ENCODE results near the gene COL6A1.
"Not testable (repeated sequence)": the region's sequence is repeated elsewhere in the genome, so short reads cannot be mapped to it uniquely, and the experiment has no call there.

Gene COL6A1

DNA sequence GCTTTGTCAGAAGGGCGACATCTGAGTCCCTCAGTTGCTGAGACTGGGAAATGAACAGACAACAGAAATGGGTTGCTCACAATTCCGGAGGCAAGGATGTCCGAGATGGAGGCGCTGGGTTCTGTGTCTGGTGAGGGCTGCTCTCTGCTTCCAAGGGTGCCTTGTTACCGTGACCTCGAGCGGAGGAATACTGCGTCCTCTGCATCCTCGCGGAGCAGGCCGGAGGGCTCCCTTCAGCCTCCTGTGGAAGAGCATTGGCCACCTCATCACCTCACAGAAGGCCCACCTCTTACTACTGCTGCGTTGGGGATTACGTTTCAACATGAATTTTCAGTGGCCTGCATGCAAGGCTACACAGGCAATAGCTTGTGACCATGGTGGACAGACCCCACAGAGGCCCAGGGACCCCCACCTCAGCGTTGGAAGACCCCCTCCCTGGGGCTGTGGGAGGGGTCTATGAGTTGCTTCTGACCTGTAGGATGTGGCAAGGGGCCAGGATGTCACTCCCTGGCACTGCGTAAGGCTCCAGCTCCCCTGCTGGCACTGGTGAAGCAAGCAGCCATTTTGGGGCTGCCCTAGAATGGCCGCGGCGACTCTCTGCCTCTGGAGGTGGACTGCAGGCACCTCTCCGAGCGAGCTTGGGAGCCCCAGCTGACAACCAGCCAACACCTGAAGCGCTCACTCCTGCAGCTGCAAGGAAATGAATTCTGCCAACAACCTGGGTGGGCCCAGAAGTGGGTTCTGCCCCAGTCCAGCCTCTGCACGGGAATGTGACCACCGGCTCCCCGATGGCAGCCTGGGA is 36.3 kb upstream of the COL6A1 start:
- in situ Hi-C loops (cut with MboI; ENCODE audit: low sequenced_read_pairs): no loop called here

GRCh38 chr21:45945868-45946210 is 35.7 kb upstream of the COL6A1 start:
- in situ Hi-C loops (cut with MboI; ENCODE audit: low sequenced_read_pairs): no loop called here

GRCh38 chr21:45947296-45947695 is 34.3 kb upstream of the COL6A1 start:
- in situ Hi-C loops (cut with MboI; ENCODE audit: low sequenced_read_pairs): no loop called here

DNA sequence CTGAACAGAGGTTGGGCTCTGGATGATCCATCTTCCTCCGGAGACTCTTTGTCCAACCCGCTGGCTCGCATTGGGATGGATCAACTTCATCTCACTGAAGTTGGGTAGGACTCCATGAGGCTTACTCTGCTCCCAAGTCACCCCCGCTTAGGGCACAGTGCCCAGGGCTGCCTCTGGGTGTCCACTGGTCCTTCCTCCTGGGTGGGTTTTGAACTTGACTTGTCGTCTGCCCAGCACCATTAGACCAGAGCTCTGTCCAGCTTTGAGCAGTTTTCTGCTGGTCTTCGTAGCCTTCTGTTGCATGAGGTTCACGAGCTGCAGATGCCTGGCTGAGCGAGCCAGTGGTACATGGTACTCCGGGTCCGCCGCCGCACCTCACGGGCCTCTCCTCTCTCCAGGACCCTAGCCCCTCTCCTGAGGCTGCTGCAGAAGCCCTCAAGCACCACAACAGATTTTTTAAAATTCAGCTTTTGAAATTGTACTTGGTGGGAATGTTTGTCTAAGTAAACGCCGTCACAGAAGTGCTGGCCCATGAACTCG is 33.8 kb upstream of the COL6A1 start:
- in situ Hi-C loops (cut with MboI; ENCODE audit: low sequenced_read_pairs): no loop called here

DNA sequence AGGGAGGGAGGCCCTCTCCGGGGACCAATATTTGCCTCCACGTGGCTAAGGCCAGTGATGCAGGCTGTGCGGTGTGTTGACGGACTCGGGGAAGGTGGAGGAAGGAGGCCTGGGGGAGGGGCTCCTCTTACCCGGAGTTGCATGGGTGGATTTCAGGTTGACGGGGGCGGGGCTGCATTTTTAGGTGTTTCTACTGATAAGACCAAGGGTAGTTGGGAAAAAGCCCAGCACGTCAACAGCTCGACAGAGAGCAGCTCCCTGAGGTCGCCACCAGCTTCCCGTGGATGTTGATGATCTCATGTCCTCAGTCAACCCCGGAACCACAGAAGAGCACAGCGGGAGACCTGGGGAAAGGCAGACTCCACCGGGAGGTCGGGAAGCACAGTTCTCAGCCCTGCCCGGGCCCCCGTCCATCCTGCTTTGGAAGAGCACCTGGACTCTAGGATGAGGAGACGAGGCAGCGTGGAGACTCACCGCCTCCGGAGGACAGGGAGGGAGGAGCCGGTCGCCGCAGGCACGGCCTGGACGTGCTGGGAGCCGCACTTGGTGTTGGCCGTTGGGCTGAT is 32.9 kb upstream of the COL6A1 start:
- in situ Hi-C loops (cut with MboI; ENCODE audit: low sequenced_read_pairs): no loop called here

DNA sequence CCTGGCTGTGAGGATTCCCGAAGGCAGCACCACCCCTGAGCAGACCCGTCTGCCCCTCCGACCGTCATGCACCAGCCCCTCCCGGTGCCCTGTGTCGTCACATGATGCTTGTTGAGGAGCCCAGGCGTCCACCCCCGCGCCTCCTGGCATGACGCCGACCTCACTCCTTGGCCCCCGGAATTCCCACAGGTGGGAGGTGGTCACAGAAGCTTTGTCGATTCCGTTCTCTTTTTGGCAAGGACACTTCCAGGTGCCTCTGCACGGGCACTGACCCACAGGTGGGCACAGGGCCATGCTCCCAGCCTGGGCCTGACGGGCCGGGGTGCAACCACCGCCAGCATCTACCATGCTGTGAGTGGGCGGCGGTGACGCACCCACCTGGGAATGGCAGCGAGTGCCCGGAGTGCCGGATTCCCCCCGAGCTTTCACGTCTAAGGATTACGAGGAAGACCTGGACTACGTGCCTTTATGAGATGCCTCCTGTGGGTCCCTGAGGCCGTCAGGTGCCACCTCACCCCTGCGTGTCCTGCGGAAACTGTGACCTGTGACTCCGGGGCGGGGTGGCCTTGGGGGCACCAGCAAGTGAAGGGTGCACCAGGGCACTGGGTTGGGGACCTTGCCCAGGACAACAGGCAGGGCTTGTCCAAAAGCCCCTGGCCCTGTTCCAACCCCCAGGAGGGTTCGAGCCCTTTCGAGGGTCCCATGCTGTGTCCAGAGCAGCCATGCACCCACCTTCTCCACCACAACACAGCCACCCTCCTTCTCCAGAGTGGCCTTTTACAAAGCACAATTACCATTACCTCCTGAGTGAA is 31.4 kb upstream of the COL6A1 start:
- in situ Hi-C loops (cut with MboI; ENCODE audit: low sequenced_read_pairs): no loop called here

DNA sequence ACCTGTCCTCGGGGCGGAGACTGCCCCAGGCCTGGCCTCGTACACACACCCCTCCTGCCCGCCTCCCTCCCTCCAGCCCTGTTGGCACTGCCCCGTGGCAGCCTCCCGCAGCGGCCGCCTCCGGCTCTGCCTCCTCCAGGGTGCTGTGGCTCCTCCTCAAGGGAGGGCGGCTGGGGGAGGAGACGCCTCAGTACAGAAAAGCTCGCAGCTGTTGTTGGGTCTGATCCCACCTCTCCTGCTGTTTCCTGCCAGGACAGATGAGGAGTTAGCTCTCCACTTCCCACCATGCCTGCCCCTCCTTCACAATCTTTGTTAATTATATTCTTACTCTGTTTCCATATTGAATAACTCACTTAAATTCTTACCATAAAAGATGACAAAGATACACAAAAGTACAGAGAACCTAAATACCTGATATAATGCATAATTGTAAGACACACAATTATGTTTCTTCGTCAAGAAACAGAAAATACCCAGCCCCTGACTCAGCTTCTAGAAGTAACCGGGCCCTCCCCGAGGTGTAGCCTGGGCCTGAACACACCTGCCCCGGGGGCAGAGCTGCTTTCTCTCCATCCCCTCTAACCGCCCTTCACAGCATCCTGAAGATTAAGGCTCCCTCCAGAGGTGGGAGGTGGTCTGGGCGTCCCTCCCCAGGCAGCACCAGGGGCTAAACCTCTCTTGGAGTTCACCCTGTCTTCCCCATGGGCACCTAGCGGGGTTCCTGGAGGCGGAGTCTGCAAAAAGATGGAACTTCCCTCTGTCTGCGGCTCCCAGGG is 30.6 kb upstream of the COL6A1 start:
- in situ Hi-C loops (cut with MboI; ENCODE audit: low sequenced_read_pairs): no loop called here

DNA sequence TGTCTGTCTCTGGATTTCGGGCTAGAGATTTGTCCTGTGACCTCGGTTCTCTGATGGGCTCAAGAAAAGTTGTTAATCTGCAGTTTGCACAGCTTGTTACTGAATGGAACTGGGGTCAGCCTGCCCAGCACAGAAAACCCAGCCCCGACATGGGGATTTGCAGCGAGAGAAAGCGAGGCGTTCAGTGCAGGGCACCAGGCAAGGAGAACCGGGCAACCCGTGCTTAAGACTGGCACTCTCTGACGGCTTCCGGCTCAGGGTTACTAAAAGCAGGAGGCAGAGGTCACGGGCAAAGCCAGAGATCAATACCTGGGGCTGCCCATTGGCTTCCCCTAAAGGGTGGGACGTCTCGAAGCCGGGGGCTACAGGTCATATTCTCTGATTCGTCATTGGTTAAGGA is 29.9 kb upstream of the COL6A1 start:
- in situ Hi-C loops (cut with MboI; ENCODE audit: low sequenced_read_pairs): no loop called here

- in situ Hi-C loops (cut with MboI; ENCODE audit: low sequenced_read_pairs): not testable (repeated sequence)
Measured at GRCh38 chr21:45952527-45952926, 29.0 kb upstream of the COL6A1 start.

DNA sequence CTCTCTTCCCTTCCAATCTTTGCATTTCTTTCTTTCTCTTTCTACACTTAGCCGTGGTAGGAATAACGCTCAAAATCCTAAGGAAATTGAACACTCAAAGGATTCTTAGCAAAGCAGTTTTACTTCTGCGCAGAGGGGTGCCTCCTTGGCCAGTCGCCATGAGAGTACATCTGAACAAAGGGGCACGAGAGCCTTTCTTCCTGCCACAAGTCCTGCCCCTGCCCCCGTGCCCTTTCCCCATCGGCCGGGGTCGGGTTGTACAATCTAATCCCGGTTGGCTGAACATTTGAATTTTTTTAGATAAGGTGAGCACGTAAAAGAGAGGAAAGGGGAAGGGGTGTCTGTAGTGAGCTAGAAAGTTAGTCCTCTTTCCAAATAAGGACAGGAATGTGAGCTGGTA is 28.6 kb upstream of the COL6A1 start:
- in situ Hi-C loops (cut with MboI; ENCODE audit: low sequenced_read_pairs): no loop called here

GRCh38 chr21:45954261-45954660 is 27.3 kb upstream of the COL6A1 start:
- in situ Hi-C loops (cut with MboI; ENCODE audit: low sequenced_read_pairs): no loop called here

DNA sequence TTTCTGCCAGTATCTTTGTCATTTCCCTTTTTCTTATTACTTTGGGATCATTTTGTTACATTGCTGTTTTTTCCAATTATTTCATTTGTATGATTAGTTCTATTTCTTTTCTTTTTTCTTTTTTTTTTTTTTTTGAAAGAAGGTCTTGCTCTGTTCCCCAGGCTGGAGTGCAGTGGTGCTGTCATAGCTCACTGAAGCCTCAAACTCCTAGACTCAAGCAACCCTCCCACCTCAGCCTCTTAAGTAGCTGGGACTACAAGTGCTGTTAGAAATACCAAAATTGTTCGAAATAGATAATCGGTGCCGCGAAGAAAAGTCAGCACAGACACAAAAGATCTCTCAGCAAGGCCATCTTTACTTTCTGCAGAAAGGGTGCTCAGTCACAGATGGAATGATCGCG is 26.6 kb upstream of the COL6A1 start:
- in situ Hi-C loops (cut with MboI; ENCODE audit: low sequenced_read_pairs): no loop called here

GRCh38 chr21:45957551-45957950 is 24.0 kb upstream of the COL6A1 start:
- in situ Hi-C loops (cut with MboI; ENCODE audit: low sequenced_read_pairs): no loop called here

- in situ Hi-C loops (cut with MboI; ENCODE audit: low sequenced_read_pairs): no loop called here
Measured at GRCh38 chr21:45957981-45958600, 23.5 kb upstream of the COL6A1 start.

DNA sequence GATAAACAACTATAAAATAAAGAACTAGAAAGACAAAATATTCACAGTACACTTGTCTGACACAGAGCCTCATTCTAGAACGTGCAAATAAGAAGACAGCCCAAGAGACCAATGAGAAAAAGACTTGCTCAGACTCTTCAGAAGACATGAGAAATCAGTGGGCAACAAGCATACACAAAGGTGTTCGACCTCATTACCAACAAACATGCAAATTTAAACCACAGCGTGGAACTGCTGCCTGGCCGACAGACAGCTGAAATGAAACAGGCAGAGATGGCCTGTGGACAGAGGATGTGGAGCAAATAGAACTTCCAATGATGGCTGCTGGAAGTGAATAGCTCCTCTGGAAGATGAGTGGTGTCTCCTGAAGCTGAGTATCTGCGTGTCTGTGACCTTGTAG is 22.4 kb upstream of the COL6A1 start:
- in situ Hi-C loops (cut with MboI; ENCODE audit: low sequenced_read_pairs): no loop called here

DNA sequence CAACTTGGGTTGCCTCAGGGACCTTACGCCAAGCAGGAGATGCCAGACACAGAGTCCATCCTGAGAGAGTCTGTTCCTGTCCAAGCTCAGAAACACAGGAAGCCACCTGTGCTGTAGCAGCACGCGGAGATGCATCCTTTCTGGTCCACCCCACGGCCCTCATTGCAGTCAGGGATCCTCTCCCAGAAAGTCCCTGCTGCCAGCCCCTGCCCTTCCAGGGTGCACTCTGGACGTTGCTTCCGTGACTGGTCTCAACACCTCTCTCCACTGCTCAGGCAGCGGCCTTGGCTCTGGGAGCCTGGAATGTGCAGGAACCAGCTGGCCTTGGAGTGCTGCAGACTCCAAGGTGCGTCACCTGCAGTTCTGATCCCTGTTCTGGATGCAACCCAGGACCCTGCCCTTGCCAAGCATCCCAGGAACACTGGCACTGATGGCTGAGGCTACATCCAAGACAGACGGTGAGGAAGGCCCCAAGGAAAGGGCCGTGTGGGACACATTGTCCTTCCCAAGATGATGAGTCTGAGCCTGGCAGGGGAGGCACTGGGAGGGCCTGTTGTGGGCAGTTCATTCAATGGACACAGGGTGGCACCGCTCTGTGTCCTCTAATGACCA is 21.7 kb upstream of the COL6A1 start:
- in situ Hi-C loops (cut with MboI; ENCODE audit: low sequenced_read_pairs): no loop called here

- in situ Hi-C loops (cut with MboI; ENCODE audit: low sequenced_read_pairs): not testable (repeated sequence)
Measured at GRCh38 chr21:45961408-45961807, 20.2 kb upstream of the COL6A1 start.

DNA sequence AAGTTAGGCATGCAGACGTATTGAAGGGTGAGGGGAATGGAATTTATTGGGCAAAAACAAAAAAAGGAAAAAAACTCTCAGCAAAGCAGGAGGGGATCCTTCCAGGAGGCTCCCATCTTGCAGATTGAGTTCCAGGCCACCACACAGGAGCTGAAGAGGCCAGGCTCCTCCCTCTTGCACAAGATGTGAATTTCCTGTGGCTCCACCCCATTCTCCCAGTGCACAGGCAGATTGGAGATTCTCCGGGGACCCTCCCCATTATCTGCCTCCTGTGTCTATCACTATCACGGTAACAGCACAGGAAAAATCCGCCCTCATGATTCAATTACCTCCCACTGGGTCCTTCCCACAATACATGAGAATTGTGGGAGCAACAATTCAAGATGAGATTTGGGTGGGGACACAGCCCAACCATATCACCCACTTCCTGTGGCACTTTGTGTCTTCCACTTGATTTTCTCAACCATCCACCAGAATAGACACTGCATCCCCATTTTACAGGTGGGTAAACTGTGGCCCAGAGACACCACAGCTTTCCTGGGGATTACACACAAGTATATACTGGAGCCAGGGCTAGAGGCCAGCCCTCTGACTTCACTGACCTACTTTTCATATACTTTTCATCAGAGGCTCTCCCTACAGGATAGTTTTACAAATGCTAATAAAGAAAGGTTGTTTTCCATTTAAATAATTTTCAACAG is 18.9 kb upstream of the COL6A1 start:
- in situ Hi-C loops (cut with MboI; ENCODE audit: low sequenced_read_pairs): no loop called here

DNA sequence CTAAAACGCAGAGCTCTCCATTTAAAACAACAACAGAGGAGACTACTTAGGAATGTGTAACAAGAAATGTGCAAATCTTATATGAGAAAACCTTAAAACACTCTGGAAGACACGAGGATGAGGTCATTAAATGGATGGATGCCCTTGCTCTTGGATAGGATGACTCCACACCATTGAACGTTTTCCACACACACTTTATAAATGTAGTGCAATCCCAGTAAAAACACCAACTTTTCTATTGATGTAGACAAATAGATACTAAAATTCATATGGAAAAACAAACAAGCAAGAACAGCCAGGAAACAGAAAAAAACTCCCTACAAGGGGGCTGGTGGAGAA is 18.4 kb upstream of the COL6A1 start:
- in situ Hi-C loops (cut with MboI; ENCODE audit: low sequenced_read_pairs): no loop called here

GRCh38 chr21:45964649-45965048 is 16.9 kb upstream of the COL6A1 start:
- in situ Hi-C loops (cut with MboI; ENCODE audit: low sequenced_read_pairs): no loop called here

Data from HL-60/S4 treated with phorbol 12-myristate 13-acetate at 8.2 ng/mL for 4 days and 3 days (cell line).